ENCODE results near the gene RNU6-9.

RNU6-9 gene

DNA sequence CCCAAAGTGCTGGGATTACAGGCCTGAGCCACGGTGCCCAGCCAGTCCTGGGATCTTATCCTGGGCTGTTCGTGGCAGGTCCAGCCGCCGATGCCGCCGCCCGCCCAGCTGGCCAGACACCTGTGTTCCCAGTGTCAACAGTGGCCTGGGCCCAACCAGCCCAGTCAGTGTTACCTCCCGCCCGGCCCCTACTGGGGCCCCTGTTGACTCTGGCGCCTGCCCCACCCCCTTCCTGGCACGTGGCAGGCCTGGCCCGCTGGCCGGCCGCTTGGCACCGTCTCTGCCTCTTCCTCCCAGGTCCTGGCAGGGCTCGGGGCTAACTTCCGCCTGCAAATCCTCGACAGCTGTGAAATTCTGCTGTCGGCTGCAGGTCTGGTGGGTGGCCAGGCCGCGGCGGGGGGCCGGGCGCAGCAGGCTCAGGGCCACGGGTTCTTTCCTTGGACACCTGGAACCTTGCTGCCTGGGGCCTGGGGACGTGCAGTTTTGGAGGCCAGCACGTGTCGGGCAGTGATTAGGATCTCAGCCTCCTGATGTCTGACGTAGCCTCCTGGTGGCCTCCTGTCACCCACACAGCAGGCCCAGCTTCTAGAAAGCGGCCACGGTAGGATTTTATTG, 41.7 kb downstream of the RNU6-9 start:
- H3K4me3 ChIP-seq (ENCODE audit: low read depth, low read length), result no peak overlapping the region
- no peak for DNase-seq (ENCODE audit: low read depth)
- TF ChIP-seq, protein P1, sequence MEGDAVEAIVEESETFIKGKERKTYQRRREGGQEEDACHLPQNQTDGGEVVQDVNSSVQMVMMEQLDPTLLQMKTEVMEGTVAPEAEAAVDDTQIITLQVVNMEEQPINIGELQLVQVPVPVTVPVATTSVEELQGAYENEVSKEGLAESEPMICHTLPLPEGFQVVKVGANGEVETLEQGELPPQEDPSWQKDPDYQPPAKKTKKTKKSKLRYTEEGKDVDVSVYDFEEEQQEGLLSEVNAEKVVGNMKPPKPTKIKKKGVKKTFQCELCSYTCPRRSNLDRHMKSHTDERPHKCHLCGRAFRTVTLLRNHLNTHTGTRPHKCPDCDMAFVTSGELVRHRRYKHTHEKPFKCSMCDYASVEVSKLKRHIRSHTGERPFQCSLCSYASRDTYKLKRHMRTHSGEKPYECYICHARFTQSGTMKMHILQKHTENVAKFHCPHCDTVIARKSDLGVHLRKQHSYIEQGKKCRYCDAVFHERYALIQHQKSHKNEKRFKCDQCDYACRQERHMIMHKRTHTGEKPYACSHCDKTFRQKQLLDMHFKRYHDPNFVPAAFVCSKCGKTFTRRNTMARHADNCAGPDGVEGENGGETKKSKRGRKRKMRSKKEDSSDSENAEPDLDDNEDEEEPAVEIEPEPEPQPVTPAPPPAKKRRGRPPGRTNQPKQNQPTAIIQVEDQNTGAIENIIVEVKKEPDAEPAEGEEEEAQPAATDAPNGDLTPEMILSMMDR (IDR thresholded peaks at IDR 0.05; ENCODE audit: insufficient read depth, low read depth, low read length, missing control alignments), result no peak

- TF ChIP-seq, protein P1 (IDR thresholded peaks at IDR 0.05; ENCODE audit: insufficient read depth, low read depth, low read length, missing control alignments), result no peak
- no peak overlapping the region for H3K4me3 ChIP-seq (ENCODE audit: low read depth, low read length)
- no peak for DNase-seq (ENCODE audit: low read depth)
Observed at GRCh38 chr19:936175-936546, 42.9 kb downstream of the RNU6-9 start.

GRCh38 chr19:937259-937694, 44.0 kb downstream of the RNU6-9 start:
- DNase-seq (ENCODE audit: low read depth), result peak; percentile 72
- TF ChIP-seq, protein P1 (IDR thresholded peaks at IDR 0.05; ENCODE audit: insufficient read depth, low read depth, low read length, missing control alignments), result no peak
- H3K4me3 ChIP-seq (ENCODE audit: low read depth, low read length), result no peak overlapping the region

- H3K4me3 ChIP-seq (ENCODE audit: low read depth, low read length), result no peak overlapping the region
- no peak for DNase-seq (ENCODE audit: low read depth)
- TF ChIP-seq, protein P1 (IDR thresholded peaks at IDR 0.05; ENCODE audit: insufficient read depth, low read depth, low read length, missing control alignments), result no peak
Observed at GRCh38 chr19:938233-938923, 45.1 kb downstream of the RNU6-9 start.

GRCh38 chr19:939439-939838, 46.2 kb downstream of the RNU6-9 start:
- no peak overlapping the region for H3K4me3 ChIP-seq (ENCODE audit: low read depth, low read length)
- DNase-seq (ENCODE audit: low read depth), result no peak
- TF ChIP-seq, protein P1 (IDR thresholded peaks at IDR 0.05; ENCODE audit: insufficient read depth, low read depth, low read length, missing control alignments), result no peak

DNA sequence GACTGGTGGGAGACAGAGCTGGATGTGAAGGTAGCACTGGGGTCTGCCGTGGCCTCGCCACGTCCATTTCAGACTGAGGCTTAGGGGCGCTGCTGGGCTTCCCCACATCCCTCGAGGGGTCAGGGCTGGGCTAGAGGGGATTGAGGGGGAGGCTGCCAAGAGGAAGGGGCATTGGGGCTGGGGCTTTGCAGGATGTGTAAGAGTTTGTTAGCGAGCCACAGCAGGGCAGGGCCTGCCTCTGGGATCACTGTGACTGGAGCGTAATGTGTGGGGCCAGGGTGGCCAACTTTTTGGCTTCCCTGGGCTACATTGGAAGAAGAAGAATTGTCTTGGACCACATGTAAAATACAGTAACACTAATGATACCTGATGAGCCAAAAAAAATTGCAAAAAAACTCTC, 46.6 kb downstream of the RNU6-9 start:
- TF ChIP-seq, protein P1 (IDR thresholded peaks at IDR 0.05; ENCODE audit: insufficient read depth, low read depth, low read length, missing control alignments), result no peak
- H3K4me3 ChIP-seq (ENCODE audit: low read depth, low read length), result peak overlapping the region; percentile 42
- DNase-seq (ENCODE audit: low read depth), result no peak

All from GM12865 (cell line).